Ectodermal cell (in vitro differentiated cells): ENCODE results near the gene TRIM32.

Experiments used
- H3K27ac ChIP-seq: 2 replicates; pipeline ENCODE4 v1.7.0; 2013; ENCODE audit warnings: mild to moderate bottlenecking, low read depth, low read length; ENCODE audit not compliant: insufficient read depth, poor library complexity, severe bottlenecking
- H3K27me3 ChIP-seq: 2 replicates; pipeline ENCODE4 v1.7.0; 2013; ENCODE audit warnings: mild to moderate bottlenecking, low read length; ENCODE audit not compliant: insufficient read depth, control insufficient read depth, poor library complexity, severe bottlenecking
- H3K36me3 ChIP-seq: one replicate; pipeline ENCODE4 v1.7.0; 2013; ENCODE audit warnings: low read length; ENCODE audit not compliant: control insufficient read depth, insufficient read depth
- H3K4me1 ChIP-seq: one replicate; pipeline ENCODE4 v1.7.0; 2013; ENCODE audit warnings: low read length; ENCODE audit not compliant: control insufficient read depth, insufficient read depth
- H3K4me3 ChIP-seq: 2 replicates; pipeline ENCODE4 v1.7.0; 2013; ENCODE audit warnings: low read depth, low read length, control low read depth; ENCODE audit not compliant: insufficient read depth
- H3K9me3 ChIP-seq: 2 replicates; pipeline ENCODE4 v1.7.0; 2013; ENCODE audit warnings: mild to moderate bottlenecking, low read length, moderate library complexity; ENCODE audit not compliant: control insufficient read depth
- WGBS, 2 experiments: methylation state at CpG; one replicate each; pipeline ENCODE4 v1.1.7; 2013; ENCODE audit warnings: missing lambda C conversion rate in 2 of 2; 5-methylcytosine and 5-hydroxymethylcytosine counted together

TRIM32 gene

DNA sequence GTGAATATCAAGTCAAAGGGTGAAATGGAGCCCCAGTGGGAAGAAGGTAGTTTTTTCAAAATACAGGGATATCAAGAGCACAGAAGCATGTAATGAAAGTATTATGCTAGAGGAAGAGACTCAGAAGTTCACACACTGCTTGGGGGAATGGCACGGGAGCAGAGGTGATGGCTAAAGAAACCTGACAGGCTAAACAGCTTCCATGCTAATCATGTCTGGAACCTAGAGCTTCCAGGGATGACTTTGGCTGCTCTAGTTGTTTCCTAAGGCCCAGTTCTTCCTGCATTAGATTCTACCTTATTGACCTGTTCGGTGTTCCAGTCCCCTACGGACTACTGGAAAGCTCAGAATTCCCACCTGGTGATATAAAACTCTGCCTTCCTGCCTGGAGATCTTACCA, 34.3 kb downstream of the TRIM32 start:
- Histone ChIP-seq H3K4me3 (no peak overlapping the region), H3K9me3 (no peaks in the 10 kb centered on the region), H3K27ac (no peak overlapping the region), H3K36me3 (no peaks in the 10 kb centered on the region), H3K4me1 (no peaks in the 10 kb centered on the region), H3K27me3 (no peaks in the 10 kb centered on the region)
- WGBS, 2 experiments = 92 to 93% methylated on average over 3 of the region's 3 CpGs

- no peaks in the 10 kb centered on the region for H3K4me1 ChIP-seq
- H3K9me3 ChIP-seq = no peaks in the 10 kb centered on the region
- 38 to 50% methylated on average over 2 of the region's 2 CpGs for WGBS, 2 experiments
- no peak overlapping the region for H3K4me3 ChIP-seq
- no peaks in the 10 kb centered on the region for H3K36me3 ChIP-seq
- no peak overlapping the region for H3K27ac ChIP-seq
- no peaks in the 10 kb centered on the region for H3K27me3 ChIP-seq
These were observed 34.8 kb downstream of the TRIM32 start for GRCh38 chr9:116721944-116722343.

DNA sequence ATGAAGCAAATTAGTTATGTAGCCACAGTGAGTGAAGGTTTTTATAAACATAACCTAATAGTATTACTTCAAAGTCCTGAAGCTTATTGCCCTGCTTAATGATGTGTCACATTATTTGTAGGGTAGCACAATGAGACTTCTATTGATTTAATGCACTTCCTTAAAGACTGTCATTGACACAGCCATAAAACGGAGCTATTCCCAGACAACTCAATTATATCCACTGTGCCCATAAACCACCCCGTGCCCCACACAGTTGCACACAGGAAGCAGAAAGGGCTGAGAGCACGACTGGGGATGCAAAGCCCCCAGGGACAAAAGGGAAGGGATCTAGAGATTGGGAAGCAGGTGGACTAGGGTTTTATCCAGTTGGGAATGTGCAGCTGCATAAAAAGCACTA, 37.0 kb downstream of the TRIM32 start:
- no peaks in the 10 kb centered on the region for H3K36me3 ChIP-seq
- 83 to 91% methylated on average over 3 of the region's 3 CpGs for WGBS, 2 experiments

DNA sequence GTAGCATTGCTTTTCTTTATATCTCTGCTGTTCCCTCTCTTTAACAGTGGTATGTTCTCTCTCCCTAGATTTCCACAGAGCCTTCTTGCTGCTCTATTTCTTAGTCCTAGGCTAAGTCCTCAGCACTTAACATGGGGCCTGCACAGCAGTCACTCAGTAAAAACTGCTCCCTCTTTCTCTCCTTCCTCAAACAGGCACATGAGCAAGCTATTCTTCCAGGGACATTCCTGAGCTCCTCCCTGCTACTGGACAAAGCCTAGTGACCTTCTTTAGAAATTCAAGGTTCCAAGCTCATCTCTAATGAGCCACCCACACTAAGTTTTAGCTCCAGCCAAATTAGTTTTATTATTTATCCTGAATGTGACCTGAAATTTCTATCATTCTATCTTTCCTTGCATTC, 39.5 kb downstream of the TRIM32 start:
- Histone ChIP-seq H3K9me3 (no peaks in the 10 kb centered on the region), H3K4me3 (no peak overlapping the region), H3K4me1 (no peaks in the 10 kb centered on the region), H3K27ac (no peak overlapping the region), H3K36me3 (no peaks in the 10 kb centered on the region), H3K27me3 (no peaks in the 10 kb centered on the region)

More for the DNA sequence above, 37.0 kb downstream of the TRIM32 start:
- Histone ChIP-seq H3K27ac (no peak overlapping the region), H3K4me1 (no peaks in the 10 kb centered on the region), H3K9me3 (no peaks in the 10 kb centered on the region), H3K4me3 (no peak overlapping the region), H3K27me3 (no peaks in the 10 kb centered on the region)

GRCh38 chr9:116733010-116733641, 46.0 kb downstream of the TRIM32 start:
- H3K27me3 ChIP-seq = no peaks in the 10 kb centered on the region
- no peaks in the 10 kb centered on the region for H3K36me3 ChIP-seq
- 92 to 93% methylated on average over 9 of the region's 9 CpGs for WGBS, 2 experiments
- H3K27ac ChIP-seq = no peak overlapping the region
- H3K4me1 ChIP-seq = no peaks in the 10 kb centered on the region
- H3K9me3 ChIP-seq = no peaks in the 10 kb centered on the region
- no peak overlapping the region for H3K4me3 ChIP-seq

DNA sequence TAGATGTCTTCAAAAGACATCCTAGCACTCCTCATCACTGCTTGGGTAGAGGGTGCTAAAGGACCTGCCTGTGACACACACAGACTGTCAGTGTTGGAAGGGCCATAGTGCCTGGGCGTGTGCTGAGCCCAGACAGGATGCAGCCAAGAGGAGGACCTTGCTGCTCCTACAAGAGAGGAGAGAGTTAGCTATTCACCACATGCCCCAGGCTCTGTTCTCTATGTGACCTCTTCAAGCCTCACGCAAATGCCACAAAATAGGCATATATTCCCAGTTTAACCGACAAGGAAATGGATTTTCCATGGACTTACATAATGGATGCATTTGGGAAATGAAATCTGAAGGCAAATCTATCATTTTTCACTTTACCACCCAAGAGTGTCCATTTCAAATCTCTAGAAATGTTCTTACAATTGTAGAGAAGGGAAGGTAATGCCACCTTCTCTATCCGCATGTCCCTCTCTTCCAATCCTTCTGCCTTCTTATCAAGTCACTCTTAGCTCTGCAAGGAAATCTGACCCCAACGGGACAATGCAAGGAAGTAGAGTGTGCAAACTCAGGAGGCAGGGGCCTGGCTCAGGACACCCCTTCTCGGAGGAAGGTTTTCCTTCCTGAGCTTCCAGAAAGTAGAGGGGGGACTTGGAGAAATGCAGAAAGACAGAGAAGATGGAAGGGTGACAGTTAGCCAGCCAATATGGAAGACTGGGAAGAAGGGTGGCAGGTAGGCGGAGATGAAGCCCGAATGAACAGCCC, 49.5 kb downstream of the TRIM32 start:
- 78 to 81% methylated on average over 8 of the region's 8 CpGs for WGBS, 2 experiments
- H3K4me1 ChIP-seq = no peaks in the 10 kb centered on the region
- H3K9me3 ChIP-seq = no peaks in the 10 kb centered on the region
- no peak overlapping the region for H3K4me3 ChIP-seq
- H3K27me3 ChIP-seq = no peaks in the 10 kb centered on the region
- no peaks in the 10 kb centered on the region for H3K36me3 ChIP-seq
- no peak overlapping the region for H3K27ac ChIP-seq

DNA sequence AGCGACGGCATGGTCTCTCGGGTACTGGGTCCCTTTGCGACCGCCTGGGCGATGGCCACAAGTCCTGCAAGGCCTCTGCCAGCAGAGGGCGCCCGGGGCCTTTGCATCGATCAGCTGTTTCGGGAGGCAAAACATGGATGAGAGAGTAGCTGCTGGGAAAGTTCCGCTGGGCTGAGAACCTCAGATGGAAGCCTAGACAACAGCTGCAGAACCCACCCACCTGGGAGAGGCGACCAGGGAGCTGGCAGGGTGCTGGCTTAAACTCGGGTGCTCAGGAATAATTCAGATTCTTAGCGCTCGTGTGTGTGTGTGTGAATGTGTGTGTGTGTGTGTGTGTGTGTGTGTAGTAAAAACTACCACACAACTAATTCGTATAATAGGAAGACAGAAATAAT, 50.0 kb downstream of the TRIM32 start:
- Histone ChIP-seq H3K4me1 (no peaks in the 10 kb centered on the region), H3K9me3 (no peaks in the 10 kb centered on the region), H3K27ac (no peak overlapping the region), H3K4me3 (no peak overlapping the region), H3K27me3 (no peaks in the 10 kb centered on the region), H3K36me3 (no peaks in the 10 kb centered on the region)
- 15 to 18% methylated on average over 15 of the region's 16 CpGs for WGBS, 2 experiments

DNA sequence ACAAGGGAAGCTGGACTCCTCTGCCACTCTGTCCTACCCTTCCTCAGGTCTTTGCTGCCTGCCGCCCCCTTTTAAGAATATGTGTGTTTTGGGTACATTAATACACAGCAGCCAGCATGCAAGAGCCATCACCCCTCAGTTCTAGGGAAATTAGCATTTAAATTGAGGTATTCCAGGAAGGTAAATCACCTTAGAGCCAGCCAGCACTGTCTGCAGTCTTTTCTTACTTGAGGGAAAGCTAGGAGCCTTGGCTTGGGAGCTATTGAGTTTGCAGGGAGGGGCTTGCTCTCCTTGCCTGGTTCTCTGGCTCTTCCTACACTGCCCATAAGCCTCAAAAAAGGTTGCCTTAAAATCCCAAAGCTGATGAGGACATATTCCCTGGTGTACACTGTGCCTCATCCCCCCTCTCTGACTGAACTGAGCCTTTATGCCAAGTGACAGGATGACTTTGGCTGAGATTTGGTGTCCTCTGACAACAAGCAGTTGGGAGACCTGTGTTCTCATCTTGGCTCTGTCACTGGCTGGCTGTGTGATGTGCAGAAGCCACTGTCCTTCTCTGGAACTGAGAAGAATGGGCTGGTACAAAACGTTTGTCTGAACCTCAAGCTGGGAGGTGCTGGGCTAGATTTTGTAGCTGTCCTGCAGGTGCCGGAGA, 54.1 kb downstream of the TRIM32 start:
- H3K4me1 ChIP-seq = no peaks in the 10 kb centered on the region
- no peaks in the 10 kb centered on the region for H3K36me3 ChIP-seq
- no peaks in the 10 kb centered on the region for H3K27me3 ChIP-seq
- H3K9me3 ChIP-seq = no peaks in the 10 kb centered on the region
- 70 to 85% methylated on average over 2 to 3 of the region's 3 CpGs for WGBS, 2 experiments
- H3K4me3 ChIP-seq = no peak overlapping the region
- H3K27ac ChIP-seq = no peak overlapping the region

DNA sequence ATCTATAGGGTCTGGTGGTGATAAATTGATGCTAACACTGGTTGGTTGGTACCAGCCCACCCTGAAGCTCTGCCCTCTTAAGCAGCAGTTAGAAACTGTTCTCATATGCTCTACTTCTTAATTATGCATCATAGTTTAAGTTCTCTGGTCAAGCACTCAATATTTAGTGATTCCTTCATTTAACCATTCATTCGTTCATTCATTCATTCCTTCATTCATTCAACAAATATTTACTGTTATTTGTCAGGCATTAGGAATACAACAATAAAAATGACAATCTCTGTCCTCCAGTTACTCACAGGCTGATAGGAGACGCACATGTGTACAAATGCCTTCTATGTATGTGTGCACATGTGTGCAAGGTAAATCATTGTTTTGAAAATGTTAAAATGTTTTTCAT, 54.6 kb downstream of the TRIM32 start:
- WGBS, 2 experiments = 90 to 92% methylated on average over 2 of the region's 2 CpGs
- Histone ChIP-seq H3K27me3 (no peaks in the 10 kb centered on the region), H3K9me3 (no peaks in the 10 kb centered on the region), H3K4me3 (no peak overlapping the region), H3K27ac (no peak overlapping the region), H3K36me3 (no peaks in the 10 kb centered on the region), H3K4me1 (no peaks in the 10 kb centered on the region)

- H3K9me3 ChIP-seq = no peaks in the 10 kb centered on the region
- no peaks in the 10 kb centered on the region for H3K27me3 ChIP-seq
- 92 to 100% methylated on average over 2 to 3 of the region's 3 CpGs for WGBS, 2 experiments
- no peaks in the 10 kb centered on the region for H3K4me1 ChIP-seq
- H3K36me3 ChIP-seq = no peaks in the 10 kb centered on the region
- H3K4me3 ChIP-seq = no peak overlapping the region
- H3K27ac ChIP-seq = no peak overlapping the region
These were observed 62.1 kb downstream of the TRIM32 start for GRCh38 chr9:116749176-116749575.
